GM12801 (cell line): Measurements from ENCODE around the gene TIMM13.

Experiments used
- TF ChIP-seq, protein P1 (sequence below): IDR thresholded peaks from one replicate; pipeline ENCODE4 v1.5.1; 2011; ENCODE audit warnings: control low read depth; ENCODE audit not compliant: insufficient read length; ENCODE audit errors: extremely low read depth

TIMM13 gene

DNA sequence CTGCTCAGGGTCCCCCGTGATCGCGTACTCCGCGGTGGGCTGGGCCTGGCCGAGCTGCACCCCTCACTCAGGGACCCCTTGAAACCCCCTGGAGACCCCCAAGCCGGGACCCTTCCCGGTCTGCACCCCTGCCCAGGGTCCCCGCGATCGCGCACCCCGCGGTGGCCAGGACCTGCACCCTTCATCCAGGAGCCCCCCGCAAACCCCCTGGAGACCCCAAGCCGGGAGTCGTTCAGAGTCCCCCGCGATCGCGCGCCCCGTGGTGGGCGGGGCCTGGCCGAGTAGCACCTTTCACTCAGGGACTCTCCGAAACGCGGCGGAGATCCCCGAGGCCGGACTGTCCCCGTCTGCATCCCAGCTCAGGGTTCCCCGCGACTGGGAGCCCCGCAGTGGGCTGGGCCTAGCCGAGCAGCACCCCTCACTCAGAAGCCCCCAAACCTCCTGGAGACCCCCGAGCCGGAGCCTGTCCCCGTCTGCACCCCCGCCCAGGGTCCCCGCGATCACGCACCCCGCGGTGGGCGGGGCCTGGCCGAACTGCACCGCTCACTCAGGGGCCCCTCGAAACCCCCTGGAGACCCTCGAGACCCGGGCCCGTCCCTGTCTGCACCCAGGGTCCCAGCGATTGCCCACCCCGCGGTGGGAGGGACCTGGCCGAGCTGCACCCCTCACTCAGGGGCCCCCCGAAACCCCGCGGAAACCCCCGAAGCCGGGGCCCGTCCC lies 28.6 kb upstream of the TIMM13 start:
- TF ChIP-seq, protein P1, sequence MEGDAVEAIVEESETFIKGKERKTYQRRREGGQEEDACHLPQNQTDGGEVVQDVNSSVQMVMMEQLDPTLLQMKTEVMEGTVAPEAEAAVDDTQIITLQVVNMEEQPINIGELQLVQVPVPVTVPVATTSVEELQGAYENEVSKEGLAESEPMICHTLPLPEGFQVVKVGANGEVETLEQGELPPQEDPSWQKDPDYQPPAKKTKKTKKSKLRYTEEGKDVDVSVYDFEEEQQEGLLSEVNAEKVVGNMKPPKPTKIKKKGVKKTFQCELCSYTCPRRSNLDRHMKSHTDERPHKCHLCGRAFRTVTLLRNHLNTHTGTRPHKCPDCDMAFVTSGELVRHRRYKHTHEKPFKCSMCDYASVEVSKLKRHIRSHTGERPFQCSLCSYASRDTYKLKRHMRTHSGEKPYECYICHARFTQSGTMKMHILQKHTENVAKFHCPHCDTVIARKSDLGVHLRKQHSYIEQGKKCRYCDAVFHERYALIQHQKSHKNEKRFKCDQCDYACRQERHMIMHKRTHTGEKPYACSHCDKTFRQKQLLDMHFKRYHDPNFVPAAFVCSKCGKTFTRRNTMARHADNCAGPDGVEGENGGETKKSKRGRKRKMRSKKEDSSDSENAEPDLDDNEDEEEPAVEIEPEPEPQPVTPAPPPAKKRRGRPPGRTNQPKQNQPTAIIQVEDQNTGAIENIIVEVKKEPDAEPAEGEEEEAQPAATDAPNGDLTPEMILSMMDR, result no peak

DNA sequence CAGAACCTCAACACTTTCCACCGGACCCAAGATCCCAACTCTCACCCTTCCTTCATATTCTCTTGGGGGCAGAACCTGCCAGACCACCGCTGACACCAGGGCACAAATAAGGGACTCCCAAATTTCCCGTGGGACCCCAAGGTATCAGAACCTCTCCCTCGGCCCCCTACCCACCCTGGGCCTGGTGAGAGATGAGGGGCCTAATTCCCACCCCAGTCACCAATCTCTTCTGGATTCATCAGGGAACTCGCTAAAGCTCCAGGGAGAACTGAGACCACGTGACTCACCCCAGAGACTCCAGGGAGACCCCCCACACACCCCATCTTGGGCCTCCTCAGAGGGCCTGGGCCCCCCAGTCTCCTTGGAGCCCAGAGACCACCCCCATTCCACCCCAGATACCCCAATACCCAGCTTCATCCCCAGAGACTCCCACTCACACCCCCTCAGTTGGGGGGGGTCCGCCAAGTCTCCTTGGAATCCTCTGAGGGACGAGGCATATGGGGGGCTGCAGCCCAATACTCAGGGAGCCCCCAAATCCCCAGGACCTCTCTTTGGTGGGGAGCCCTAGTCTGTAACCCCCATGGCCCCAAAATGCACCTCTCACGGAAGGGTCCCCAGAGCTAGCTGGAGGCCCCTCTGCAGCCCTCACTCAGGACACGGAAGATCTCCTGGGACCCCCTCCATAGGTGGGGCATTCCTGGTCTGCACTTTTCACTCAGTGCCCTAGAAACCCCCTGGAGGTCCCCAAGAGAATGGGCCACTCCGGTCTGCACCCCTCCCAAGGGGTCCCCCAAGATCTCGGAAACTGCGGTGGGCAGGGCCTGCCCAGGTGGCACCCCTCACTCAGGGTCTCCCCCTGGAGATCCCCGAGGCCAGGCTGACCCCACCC lies 27.8 kb upstream of the TIMM13 start:
- TF ChIP-seq, protein P1, result no peak

DNA sequence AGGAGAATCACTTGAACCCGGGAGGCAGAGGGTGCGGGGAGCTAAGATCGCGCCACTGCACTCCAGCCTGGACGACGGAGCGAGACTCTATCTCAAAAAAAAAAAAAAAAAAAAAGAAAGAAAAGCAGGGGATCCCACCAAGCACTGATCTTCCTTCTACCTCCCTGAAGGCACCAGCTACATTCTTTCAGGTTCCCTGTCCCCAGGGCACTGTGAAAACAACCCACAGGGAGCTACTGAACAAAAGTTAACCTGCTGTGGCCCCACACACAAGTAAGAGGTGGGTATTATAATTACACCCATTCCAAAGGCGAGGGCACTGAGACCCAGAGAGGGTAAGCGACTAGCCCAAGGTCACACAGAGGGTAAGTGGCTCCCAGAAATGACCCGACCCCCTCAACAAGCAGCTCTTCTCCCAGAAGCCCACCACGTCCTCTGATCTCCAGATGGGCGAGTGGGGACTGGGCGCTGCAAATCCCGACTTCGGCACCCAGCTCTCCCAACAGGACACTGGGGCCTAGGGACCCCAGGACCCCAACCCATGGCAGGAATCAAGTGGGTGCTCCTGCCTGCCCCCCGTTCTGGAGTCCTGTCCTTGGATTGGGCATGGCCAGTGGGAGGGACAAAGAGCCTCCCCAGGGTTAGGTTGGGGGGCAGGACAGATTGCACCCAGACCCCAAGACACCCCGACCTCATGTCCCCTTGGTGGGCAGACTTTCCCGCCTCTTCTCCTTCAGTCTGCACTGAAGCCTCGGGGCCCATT lies 27.0 kb upstream of the TIMM13 start:
- TF ChIP-seq, protein P1, result no peak

DNA sequence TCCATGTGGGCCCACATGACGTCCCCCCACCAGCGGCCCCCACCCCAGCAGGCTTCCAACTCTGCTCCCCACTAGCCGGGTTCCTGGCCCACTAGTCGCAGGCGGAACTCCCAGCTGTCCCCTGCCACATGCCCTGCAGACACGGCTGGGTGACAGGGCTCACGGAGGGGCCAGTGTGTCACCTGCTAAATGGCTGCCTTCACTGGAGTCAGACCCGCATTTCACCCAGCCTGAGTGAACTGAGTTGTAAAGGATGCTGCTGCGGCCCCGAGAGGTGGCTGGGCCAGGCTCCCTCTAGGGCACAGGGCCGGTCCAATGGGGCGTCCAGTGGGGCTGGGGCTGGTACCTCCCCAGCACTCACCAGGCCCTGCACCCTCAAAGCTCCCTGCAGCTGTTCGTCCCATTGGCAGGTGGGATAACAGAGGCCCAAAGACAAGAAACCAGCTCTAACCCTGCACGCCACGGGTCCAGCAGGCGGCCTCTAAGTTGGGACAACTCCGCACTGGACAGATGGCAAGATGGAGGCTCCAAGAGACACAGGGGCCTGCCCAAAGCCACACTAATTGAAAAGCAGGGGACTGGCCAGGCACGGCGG lies 26.1 kb upstream of the TIMM13 start:
- TF ChIP-seq, protein P1, result no peak

DNA sequence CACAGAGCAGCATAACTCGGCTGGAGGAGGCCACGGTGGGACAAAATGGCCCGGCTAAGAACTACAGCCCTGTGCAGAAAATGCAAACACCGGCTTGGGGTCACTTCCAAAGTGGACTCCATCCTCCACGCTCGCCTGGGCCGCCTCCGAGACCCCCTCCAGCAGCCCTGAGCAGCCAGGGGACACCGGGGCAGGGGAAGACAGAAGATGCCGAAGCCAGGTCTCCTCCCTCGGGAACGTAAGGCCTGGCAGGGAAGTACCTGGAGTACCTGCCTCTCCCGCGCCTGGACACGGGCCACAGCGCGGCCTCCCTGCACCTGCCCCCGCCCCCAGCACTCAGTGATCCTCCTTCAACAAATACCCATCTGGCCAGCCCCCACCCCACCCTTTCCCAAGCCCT lies 24.4 kb upstream of the TIMM13 start:
- TF ChIP-seq, protein P1, result no peak

DNA sequence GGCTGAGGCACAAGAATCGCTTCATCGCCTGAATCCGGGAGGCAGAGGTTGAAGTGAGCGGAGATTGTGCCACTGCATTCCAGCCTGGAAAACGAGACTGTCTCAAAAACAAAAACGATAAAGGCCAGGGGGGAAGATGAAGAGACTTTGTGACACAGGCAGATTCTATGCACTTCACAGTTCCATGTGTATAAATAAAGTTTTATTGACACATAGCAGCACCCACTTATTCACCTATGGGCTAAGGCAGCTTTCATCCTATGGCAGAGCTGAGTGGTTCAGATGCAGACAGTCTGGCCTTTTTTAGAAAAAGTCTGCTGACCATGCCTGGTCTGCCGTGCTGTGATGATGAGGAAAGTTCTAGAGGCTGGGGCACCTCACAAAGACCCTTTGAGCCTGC lies 23.8 kb upstream of the TIMM13 start:
- TF ChIP-seq, protein P1, result no peak

DNA sequence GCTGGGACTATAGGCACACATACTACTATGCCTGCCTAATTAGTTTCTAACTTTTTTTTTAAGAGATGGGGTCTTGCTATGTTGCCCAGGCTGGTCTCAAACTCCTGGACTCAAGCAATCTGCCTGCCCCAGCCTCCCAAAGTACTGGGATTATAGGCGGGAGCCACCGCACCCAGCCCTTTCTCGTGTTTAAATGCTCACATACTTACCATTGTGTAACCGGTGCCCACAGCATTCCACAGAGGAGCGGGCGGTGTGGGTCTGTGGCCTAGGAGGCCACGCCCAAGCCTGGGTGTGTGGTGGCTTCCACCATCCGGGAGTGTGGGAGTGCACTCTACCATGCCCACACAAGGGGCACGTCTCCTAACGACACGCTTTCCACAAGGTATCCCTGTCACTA lies 21.6 kb upstream of the TIMM13 start:
- TF ChIP-seq, protein P1, result no peak
